OCI-LY7 (cell line): ENCODE measurements around the gene OR4E1. TPM values are rescaled to one million over a fixed set of nuclear protein-coding genes. Genes with fewer than 3 reads are reported as not detected.

Source experiments
- BruUV-seq: library from RNA; stranded (reverse); fragments of 400-500 nt; replicated peaks from 2 replicates; lab custom pipeline; 2021; lab: Mats Ljungman, UMichigan
- CTCF ChIA-PET: fragments of 300-600 bp; sonication (Branson Sonifier 250); formaldehyde crosslinking; loops from one replicate; lab custom pipeline; 2022; ENCODE audit warnings: antibody characterized with exemption; ENCODE audit not compliant: unreplicated experiment; lab: Charles Lee
- POLR2A ChIA-PET: fragments of 300-600 bp; sonication (Branson Sonifier 250); formaldehyde crosslinking; loops from one replicate; lab custom pipeline; 2022; ENCODE audit warnings: antibody characterized with exemption; lab: Charles Lee
- DNase-seq: peaks from one replicate; pipeline ENCODE4 v3.0.0-alpha.2; 2015; ENCODE audit warnings: low spot score
- H2AFZ ChIP-seq: fragments of 200-600 bp; sonication (generic), shearing (Covaris generic); 2 replicates; pipeline ENCODE4 v1.6.1; 2014; ENCODE audit warnings: mild to moderate bottlenecking, antibody characterized with exemption, low read length, moderate library complexity
- H3K27ac ChIP-seq: fragments of 200-600 bp; sonication (generic); 2 replicates; pipeline ENCODE4 v1.5.1; 2014; ENCODE audit warnings: mixed run types, low read depth, mild to moderate bottlenecking, moderate library complexity, low read length, inconsistent platforms; ENCODE audit not compliant: poor library complexity, severe bottlenecking
- H3K36me3 ChIP-seq: fragments of 200-600 bp; sonication (generic); 2 replicates; pipeline ENCODE4 v1.6.1; 2014; ENCODE audit warnings: mild to moderate bottlenecking, antibody characterized with exemption, low read length, moderate library complexity, mixed read lengths; ENCODE audit not compliant: insufficient read depth
- H3K4me1 ChIP-seq: fragments of 200-600 bp; sonication (generic); 2 replicates; pipeline ENCODE4 v1.5.1; 2014; ENCODE audit warnings: mild to moderate bottlenecking, low read length; ENCODE audit not compliant: insufficient read depth, poor library complexity, severe bottlenecking
- H3K4me2 ChIP-seq: fragments of 200-600 bp; sonication (generic); 2 replicates; pipeline ENCODE4 v1.6.1; 2014; ENCODE audit warnings: mild to moderate bottlenecking, low read length
- H3K4me3 ChIP-seq: fragments of 200-600 bp; sonication (generic); 2 replicates; pipeline ENCODE4 v1.5.1; 2014; ENCODE audit warnings: mild to moderate bottlenecking, low read depth, low read length; ENCODE audit not compliant: poor library complexity, severe bottlenecking
- H3K79me2 ChIP-seq: fragments of 200-600 bp; sonication (generic); 2 replicates; pipeline ENCODE4 v1.6.1; 2016; ENCODE audit warnings: low read depth, mild to moderate bottlenecking, low read length, moderate library complexity, mixed read lengths; ENCODE audit not compliant: insufficient read depth
- H3K9me2 ChIP-seq: fragments of 200-600 bp; sonication (generic); 2 replicates; pipeline ENCODE4 v1.6.1; 2016; ENCODE audit warnings: mild to moderate bottlenecking, low read length, mixed read lengths; ENCODE audit not compliant: insufficient read depth
- H3K9me3 ChIP-seq: fragments of 200-600 bp; sonication (generic); 2 replicates; pipeline ENCODE4 v1.6.1; 2014; ENCODE audit warnings: mild to moderate bottlenecking, mixed run types, low read length, mixed read lengths
- H4K20me1 ChIP-seq: fragments of 200-600 bp; sonication (generic); 2 replicates; pipeline ENCODE4 v1.6.1; 2014; ENCODE audit warnings: mild to moderate bottlenecking, antibody characterized with exemption, low read length, moderate library complexity, mixed read lengths; ENCODE audit not compliant: insufficient read depth
- EZH2phosphoT487 ChIP-seq: fragments of 200-600 bp; sonication (generic); IDR thresholded peaks from 2 replicates; pipeline ENCODE4 v1.6.1; 2018; ENCODE audit warnings: low read depth, borderline replicate concordance, mild to moderate bottlenecking, mixed run types, antibody characterized with exemption, low read length, moderate library complexity, mixed read lengths
- intact Hi-C: fragments of 100-400 bp; cut with micrococcal nuclease; formaldehyde crosslinking; loops from one replicate; pipeline ENCODE4 v1.10.0; 2022; ENCODE audit not compliant: unreplicated experiment
- total RNA-seq, 2 experiments: library from RNA; depleted of rRNA in 1 of 2; stranded (reverse); fragments of >200 nt in 1 of 2; shearing (Covaris generic) in 1 of 2; gene quantifications; 2 replicates each; pipeline ENCODE4 v1.2.3, GENCODE V29; 2014 to 2022
- TF ChIP-seq, protein P1 (sequence below): fragments of 200-600 bp; sonication (generic); conservative IDR thresholded peaks from 2 replicates; pipeline ENCODE4 v1.5.1; 2014; ENCODE audit warnings: mild to moderate bottlenecking, antibody characterized with exemption, low read length, moderate library complexity, mixed read lengths

The OR4E1 gene
- total RNA-seq, 2 experiments from 2014 or later, result not detected

DNA sequence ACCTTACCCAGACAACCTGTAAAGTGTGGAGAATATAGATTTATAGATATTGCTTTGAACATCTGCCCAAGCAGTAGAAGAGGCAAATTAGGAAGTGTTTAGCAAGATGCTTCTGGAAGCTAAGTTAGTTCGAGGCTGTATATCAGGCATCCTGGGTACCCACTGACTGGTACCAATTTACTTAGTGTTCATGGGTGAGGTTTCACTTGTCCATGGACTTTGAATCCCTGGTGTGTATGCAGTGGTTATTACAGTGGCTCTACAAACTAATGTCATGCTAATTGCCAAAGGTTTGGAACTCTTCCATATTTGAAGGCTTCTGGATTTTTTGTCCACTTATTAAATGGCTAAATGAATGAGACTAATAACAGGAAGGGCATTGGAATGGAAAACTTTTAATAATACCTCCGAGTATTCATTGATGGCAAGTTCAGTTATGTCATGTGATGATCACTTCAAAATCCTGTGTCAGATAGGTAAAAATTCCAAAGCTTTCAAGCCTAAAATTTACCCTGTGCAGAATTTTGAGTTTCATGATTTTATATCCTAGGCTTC is 20.2 kb downstream of the OR4E1 start, which contains the start of gene OR4E2:
TSS of gene OR4E2 (plus strand) at position 505 of the 555 bp plus-strand sequence. CDS start 11,248 bp downstream, outside the sequence.
- TF ChIP-seq, protein P1, sequence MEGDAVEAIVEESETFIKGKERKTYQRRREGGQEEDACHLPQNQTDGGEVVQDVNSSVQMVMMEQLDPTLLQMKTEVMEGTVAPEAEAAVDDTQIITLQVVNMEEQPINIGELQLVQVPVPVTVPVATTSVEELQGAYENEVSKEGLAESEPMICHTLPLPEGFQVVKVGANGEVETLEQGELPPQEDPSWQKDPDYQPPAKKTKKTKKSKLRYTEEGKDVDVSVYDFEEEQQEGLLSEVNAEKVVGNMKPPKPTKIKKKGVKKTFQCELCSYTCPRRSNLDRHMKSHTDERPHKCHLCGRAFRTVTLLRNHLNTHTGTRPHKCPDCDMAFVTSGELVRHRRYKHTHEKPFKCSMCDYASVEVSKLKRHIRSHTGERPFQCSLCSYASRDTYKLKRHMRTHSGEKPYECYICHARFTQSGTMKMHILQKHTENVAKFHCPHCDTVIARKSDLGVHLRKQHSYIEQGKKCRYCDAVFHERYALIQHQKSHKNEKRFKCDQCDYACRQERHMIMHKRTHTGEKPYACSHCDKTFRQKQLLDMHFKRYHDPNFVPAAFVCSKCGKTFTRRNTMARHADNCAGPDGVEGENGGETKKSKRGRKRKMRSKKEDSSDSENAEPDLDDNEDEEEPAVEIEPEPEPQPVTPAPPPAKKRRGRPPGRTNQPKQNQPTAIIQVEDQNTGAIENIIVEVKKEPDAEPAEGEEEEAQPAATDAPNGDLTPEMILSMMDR, result no peak
- TF ChIP-seq EZH2phosphoT487, result no peak

DNA sequence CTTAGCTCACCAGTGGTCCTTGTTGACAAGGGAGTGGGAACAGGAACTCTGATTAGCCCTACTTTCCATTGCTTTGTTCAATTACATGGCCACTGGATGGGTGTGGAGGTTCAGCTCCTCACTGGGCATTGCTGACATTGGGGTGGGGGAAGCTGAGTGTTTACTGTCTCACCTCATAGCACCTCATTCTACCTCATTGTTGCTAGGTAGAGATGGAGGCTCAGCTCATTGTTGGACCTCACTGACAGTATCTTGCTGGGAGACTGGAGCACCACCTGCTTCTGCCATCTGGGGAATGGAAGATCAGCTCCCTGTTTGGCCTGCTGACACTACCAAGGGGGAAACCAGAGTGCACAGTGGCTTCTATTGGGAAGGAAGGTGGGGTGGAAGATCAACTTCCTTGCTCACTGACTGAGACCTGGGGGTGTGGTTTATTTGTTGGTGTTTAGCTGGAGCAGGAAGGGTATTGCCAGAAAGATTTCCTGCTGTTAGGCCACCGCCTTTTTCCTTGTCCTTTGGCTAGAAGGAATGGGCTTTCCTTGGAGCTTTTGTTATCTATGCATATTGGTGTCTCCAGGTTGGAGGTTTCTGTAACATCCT is 21.3 kb downstream of the OR4E1 start:
- DNase-seq, result no peak
- CTCF ChIA-PET, result interaction anchor here (0.5 kb wide), 1 partner anchor 126 kb away, joined by 4 read pairs; the partner anchor contains the start of gene SALL2
- Histone ChIP-seq H4K20me1 (no peaks in the 10 kb centered on the region), H3K4me2 (no peak overlapping the region), H3K79me2 (no peaks in the 10 kb centered on the region), H3K9me2 (no peaks in the 10 kb centered on the region), H3K4me3 (no peak overlapping the region), H3K9me3 (no peaks in the 10 kb centered on the region), H2AFZ (no peak overlapping the region), H3K4me1 (no peaks in the 10 kb centered on the region), H3K36me3 (no peaks in the 10 kb centered on the region), H3K27ac (no peak overlapping the region)
- intact Hi-C loops, result no loop called here
- POLR2A ChIA-PET, result interaction anchor here (1.1 to 1.7 kb wide), 3 partner anchors 9 to 23 kb away, joined by 3 to 4 read pairs (median 4); no protein-coding TSS in a partner anchor
- no peak for TF ChIP-seq EZH2phosphoT487
- TF ChIP-seq, protein P1, result no peak
- no TSS peak for BruUV-seq

More for the DNA sequence above, 20.2 kb downstream of the OR4E1 start, which contains the start of gene OR4E2:
- DNase-seq, result no peak
- no peak within 1 kb of the TSS for H3K4me2 ChIP-seq
- H3K4me1 ChIP-seq, result no peaks in the 10 kb centered on the region
- H4K20me1 ChIP-seq, result no peaks in the 10 kb centered on the region
- no peak within 1 kb of the TSS for H3K4me3 ChIP-seq
- ChIA-PET POLR2A (interaction anchor here (0.6 to 1.7 kb wide), 2 partner anchors 10 to 50 kb away, joined by 3 to 4 read pairs; no protein-coding TSS in a partner anchor), CTCF (interaction anchor here (1.5 kb wide), 1 partner anchor 10 kb away, joined by 3 read pairs; no protein-coding TSS in a partner anchor)
- H3K9me3 ChIP-seq, result no peaks in the 10 kb centered on the region
- no peaks in the 10 kb centered on the region for H3K9me2 ChIP-seq
- intact Hi-C loops, result no loop called here
- no peak within 1 kb of the TSS for H2AFZ ChIP-seq
- no peak within 1 kb of the TSS for H3K27ac ChIP-seq
- no peaks in the 10 kb centered on the region for H3K36me3 ChIP-seq
- no TSS peak for BruUV-seq
- no peaks in the 10 kb centered on the region for H3K79me2 ChIP-seq
